Activated naive CD8-positive, alpha-beta T cell treated with anti-CD3 and anti-CD28 coated beads, Interleukin-2, amount 50 U/mL, for 24 hours (primary cell): ENCODE results near the gene MYBPC3.
A peak's percentile ranks its signal among the peaks of the same experiment; 100 is the strongest.

Experiments used
- ATAC-seq: fragments of 150-1000 bp; cut with Tn5 transposase; one replicate; pipeline ENCODE4 v1.10.0; 2021
- DNase-seq: peaks from one replicate; pipeline ENCODE4 v3.0.0; 2021
- H3K27ac Mint-ChIP-seq: one replicate; pipeline ENCODE4 v1.8.0; 2021; ENCODE audit warnings: mild to moderate bottlenecking, mixed read lengths
- H3K27me3 Mint-ChIP-seq: one replicate; pipeline ENCODE4 v1.8.0; 2021; ENCODE audit warnings: mixed read lengths
- H3K36me3 Mint-ChIP-seq: one replicate; pipeline ENCODE4 v1.8.0; 2021; ENCODE audit warnings: low read depth, mixed read lengths
- H3K4me1 Mint-ChIP-seq: one replicate; pipeline ENCODE4 v1.8.0; 2021; ENCODE audit warnings: mixed read lengths
- H3K4me3 Mint-ChIP-seq: one replicate; pipeline ENCODE4 v1.8.0; 2021; ENCODE audit warnings: mild to moderate bottlenecking, moderate library complexity, mixed read lengths
- H3K9me3 Mint-ChIP-seq: one replicate; pipeline ENCODE4 v1.8.0; 2021; ENCODE audit warnings: mixed read lengths

The MYBPC3 gene

DNA sequence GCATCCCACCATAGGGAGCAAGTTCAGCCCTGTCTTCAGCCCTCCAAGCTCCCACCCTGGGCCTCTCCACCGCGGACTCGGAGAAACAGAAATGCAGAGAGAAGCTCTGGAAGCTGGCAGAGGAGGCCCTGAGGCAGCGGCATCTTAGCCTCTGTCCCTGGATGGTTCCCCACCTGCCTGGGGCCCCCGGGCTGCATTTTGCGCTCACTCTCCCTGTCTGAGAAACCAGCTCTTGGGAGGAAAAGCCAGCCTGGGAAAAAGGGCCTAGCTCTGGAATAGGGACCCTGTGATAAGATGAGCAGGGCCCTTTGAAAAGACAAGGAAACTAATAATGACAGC is 37.9 kb upstream of the MYBPC3 start:
- no peaks in the 10 kb centered on the region for H3K27me3 Mint-ChIP-seq
- no peak overlapping the region for H3K27ac Mint-ChIP-seq
- no peaks in the 10 kb centered on the region for H3K9me3 Mint-ChIP-seq
- no peaks in the 10 kb centered on the region for H3K36me3 Mint-ChIP-seq
- no peak for DNase-seq
- no peak overlapping the region for H3K4me3 Mint-ChIP-seq
- peaks cover 46% of the 10 kb centered on the region for H3K4me1 Mint-ChIP-seq
- no peak for ATAC-seq

DNA sequence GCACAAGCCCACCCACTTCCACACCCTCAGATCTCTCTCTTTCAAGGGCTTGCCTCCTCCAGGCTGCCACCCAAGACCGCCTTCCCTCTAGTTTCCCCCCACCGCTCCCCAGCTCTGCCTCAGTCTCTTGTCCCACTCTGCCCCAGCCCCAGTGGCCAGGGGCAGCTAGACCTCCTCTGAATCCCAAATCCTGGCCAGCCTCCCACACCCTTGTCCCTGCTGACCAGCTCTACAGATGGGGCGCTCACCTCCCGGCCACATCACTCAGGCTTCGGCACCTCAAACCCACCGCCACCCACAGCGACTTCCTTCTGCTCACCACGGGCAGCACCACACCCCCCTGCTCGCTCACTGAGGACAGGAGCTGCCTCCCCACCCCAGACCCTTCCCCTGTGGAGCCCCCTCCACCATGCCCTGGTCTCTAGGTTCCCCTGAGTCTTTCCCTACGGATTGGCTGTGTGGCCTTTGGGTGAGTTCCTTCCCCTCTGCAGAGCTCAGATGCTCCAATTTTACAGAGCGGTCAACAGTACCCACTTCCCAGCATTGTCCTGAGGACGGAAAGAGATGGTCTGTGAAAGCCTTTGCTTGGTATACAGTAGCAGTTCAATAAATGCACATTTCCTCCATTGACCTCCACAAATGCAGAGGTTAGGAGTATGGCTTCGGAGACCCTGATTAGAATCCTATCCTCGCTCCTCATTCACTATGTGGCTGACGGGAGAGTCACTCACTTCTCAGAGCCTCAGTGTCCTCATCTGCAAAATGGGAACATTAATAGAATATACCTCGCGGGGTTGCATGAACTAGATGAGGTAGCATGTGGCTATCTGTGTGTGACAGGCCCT is 37.3 kb upstream of the MYBPC3 start:
- DNase-seq (no peak), ATAC-seq (no peak)
- H3K4me1 Mint-ChIP-seq, result peaks cover 43% of the 10 kb centered on the region
- peak overlapping the region; percentile 31 for H3K27ac Mint-ChIP-seq
- no peak overlapping the region for H3K4me3 Mint-ChIP-seq
- no peaks in the 10 kb centered on the region for H3K9me3 Mint-ChIP-seq
- no peaks in the 10 kb centered on the region for H3K36me3 Mint-ChIP-seq
- no peaks in the 10 kb centered on the region for H3K27me3 Mint-ChIP-seq

DNA sequence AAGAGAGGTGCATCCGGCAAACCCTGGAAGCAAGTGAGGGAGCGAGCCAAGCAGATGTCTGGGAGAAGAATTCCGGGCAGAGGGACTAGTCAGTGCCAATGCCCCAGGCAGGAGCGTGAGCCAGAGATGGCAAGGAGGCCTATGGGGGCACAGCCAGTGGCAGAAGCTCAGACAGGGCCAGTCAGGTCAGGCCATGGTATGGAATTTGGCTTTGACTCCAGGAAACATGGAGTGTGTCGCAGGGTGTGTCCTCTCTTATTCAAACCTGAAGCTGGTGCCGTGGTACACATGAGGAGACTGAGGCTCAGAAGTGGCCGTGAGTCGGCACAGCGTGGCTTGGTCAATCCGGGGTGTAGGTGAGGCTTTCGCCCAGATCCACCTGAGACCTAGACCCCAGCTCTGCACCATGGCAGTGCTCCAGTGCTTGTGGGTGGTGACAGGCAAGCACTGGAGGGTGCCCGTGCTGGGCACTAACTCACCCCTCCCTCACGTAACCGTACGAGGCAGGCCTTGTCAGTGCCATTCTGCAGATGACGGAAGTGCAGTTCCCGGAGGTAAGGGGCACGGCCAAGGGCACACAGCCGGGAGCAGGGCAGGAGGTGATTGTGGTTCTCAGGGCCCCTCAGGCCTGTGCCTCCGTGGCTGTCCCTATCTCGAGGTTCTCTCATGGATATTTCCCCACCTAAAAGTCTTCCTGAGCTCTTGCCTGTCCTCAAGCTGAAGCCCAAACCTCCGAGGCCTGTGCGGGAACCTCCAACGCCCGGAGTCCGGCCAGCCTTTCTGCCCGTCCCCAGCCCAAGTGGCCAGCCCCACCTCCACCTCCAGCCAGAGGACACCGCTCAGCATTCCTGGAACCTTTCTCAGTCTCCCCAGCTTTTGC is 36.4 kb upstream of the MYBPC3 start:
- no peak for ATAC-seq
- H3K4me3 Mint-ChIP-seq, result no peak overlapping the region

DNA sequence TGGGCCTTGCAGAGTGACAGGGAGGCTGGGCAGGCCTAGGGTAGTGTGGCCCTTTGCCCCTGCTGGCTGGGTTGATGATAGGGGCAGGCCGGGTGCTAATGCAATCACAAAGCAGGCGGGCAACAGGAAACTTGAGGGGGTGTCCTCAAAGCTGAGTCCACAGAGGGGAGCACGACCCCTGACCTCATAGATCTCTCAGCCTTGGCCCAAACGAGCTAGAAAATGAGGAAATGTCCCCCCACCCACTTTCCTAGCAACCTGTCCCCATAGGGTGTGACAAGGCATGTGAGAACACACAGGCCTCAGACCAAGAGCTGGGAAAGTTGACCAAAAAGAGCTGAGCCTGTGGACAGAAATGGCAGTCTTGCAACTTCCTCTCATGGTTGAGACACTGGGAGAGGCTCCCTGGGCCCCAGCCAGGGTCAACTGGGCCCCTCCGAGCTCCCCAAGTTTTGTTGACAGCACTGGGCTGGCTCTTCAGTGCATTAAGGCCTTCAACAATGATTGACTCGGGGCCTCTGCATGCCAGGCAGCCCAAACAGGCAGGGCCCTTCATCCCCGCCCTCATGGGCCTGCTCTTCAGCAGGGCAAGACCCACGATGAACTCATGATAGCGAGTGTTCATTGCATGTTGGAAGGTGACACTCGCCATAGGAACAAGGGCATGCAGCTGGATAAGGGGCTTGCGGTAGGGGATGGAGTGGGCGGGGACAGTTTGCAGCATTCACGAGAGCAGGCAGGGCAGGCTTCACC is 35.6 kb upstream of the MYBPC3 start:
- no peaks in the 10 kb centered on the region for H3K36me3 Mint-ChIP-seq
- no peak for DNase-seq
- peaks cover 31% of the 10 kb centered on the region for H3K4me1 Mint-ChIP-seq
- peak overlapping the region; percentile 31 for H3K27ac Mint-ChIP-seq
- ATAC-seq, result peak; percentile 58
- no peaks in the 10 kb centered on the region for H3K27me3 Mint-ChIP-seq
- no peaks in the 10 kb centered on the region for H3K9me3 Mint-ChIP-seq
- H3K4me3 Mint-ChIP-seq, result no peak overlapping the region

More for the DNA sequence above, 36.4 kb upstream of the MYBPC3 start:
- no peak for DNase-seq
- Mint-ChIP-seq H3K36me3 (no peaks in the 10 kb centered on the region), H3K9me3 (no peaks in the 10 kb centered on the region), H3K27ac (peak overlapping the region; percentile 31), H3K4me1 (peaks cover 37% of the 10 kb centered on the region), H3K27me3 (no peaks in the 10 kb centered on the region)

DNA sequence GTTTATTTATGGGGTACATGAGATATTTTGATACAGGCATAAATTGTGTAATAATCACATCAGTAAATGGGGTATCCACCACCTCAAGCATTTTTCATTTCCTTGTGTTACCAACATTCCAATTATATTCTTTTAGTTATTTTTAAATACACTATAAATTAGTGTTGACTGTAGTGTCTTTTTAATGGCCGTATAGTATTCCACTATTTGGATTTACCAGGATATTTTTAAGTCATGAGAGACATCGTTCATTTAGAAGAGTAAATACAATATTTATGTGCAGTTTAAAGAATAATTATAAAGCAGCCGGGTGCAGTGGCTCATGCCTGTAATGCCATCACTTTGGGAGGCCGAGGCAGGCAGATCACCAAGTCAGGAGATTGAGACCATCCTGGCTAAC is 32.0 kb upstream of the MYBPC3 start:
- Mint-ChIP-seq H3K27ac (no peak overlapping the region), H3K4me3 (no peak overlapping the region), H3K4me1 (peaks cover 17% of the 10 kb centered on the region), H3K9me3 (no peaks in the 10 kb centered on the region), H3K36me3 (no peaks in the 10 kb centered on the region), H3K27me3 (no peaks in the 10 kb centered on the region)
- ATAC-seq (no peak), DNase-seq (no peak)

DNA sequence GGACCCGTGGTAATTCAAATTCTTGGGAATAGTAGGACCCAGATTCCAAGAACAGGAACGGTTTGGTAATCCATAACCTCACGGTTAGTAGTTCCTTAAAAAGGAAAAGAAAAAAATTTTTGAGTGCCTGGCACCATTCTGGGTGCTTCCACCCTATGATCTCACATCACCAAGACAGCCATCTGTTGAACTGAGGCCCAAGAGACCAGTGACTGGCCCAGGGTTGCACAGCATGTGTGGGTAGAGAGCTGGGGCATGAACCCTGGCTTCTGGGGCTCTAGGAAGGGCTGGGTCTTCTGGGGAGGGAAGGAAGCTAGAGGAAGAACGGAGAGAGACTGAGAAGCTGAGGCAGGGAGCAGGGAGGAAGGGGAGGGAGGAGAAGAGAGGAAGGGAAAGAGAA is 30.6 kb upstream of the MYBPC3 start:
- H3K4me1 Mint-ChIP-seq, result peaks cover 4% of the 10 kb centered on the region
- H3K4me3 Mint-ChIP-seq, result no peak overlapping the region
- no peak overlapping the region for H3K27ac Mint-ChIP-seq
- H3K36me3 Mint-ChIP-seq, result no peaks in the 10 kb centered on the region
- H3K9me3 Mint-ChIP-seq, result no peaks in the 10 kb centered on the region
- no peaks in the 10 kb centered on the region for H3K27me3 Mint-ChIP-seq
- DNase-seq, result no peak
- ATAC-seq, result no peak

DNA sequence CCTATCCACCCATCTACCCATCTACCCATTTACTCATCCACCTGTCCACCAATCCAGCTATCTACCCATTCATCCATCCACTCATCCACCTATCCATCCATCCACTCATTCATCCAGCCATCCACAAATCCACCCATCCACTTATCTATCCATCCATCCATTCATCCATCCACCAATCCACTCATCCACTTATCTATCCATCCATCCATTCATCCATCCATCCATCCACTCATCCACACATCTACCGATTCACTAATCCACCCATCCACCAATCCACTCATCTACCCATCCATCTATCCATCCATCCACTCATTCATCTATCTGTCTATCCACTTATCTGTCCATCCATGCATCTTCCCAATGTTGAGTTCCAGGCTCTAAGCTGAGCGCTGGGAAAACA is 27.6 kb upstream of the MYBPC3 start:
- H3K9me3 Mint-ChIP-seq, result no peaks in the 10 kb centered on the region
- no peak for DNase-seq
- H3K27me3 Mint-ChIP-seq, result no peaks in the 10 kb centered on the region
- H3K27ac Mint-ChIP-seq, result no peak overlapping the region
- H3K4me3 Mint-ChIP-seq, result no peak overlapping the region
- no peaks in the 10 kb centered on the region for H3K36me3 Mint-ChIP-seq
- no peak for ATAC-seq
- peaks cover 4% of the 10 kb centered on the region for H3K4me1 Mint-ChIP-seq

DNA sequence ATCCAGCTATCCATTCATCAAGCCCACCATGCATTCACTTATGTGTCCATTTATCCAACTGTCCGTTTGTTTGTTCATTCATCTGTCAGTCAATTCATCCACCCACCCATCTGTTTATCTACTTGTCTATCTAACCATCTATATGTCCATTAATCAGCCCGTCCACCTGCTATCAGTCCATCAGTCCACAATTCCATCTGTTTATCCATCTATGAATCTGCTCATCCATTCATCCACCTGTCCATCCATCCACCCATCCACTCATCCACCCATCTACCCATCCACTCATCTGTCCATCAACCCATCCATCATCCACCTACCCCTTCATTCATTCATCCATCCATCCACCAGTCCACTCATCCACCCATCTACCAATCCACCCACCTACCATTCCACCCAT is 26.8 kb upstream of the MYBPC3 start:
- ATAC-seq, result no peak
- Mint-ChIP-seq H3K27me3 (no peaks in the 10 kb centered on the region), H3K9me3 (no peaks in the 10 kb centered on the region), H3K4me1 (peaks cover 11% of the 10 kb centered on the region), H3K27ac (no peak overlapping the region), H3K4me3 (no peak overlapping the region), H3K36me3 (no peaks in the 10 kb centered on the region)
- no peak for DNase-seq

DNA sequence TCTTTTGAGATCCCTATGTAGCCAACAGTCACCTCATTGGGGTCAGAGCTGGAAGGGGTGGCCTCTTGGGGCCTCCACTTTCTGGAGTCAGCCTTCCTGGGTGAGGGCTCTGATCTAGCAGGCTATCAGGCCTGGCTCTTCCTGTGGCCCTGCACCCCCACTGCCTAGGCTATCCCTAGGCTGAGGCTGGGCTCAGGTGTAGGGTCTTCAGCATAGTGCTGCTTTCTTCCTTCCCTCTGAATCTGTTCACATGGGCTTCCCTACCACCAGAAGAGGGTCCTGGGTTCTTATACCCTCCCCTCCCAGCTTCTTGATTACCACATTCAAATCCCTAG is 26.3 kb upstream of the MYBPC3 start:
- Mint-ChIP-seq H3K27ac (peak overlapping the region; percentile 74), H3K4me3 (peak overlapping the region; percentile 69), H3K36me3 (no peaks in the 10 kb centered on the region), H3K9me3 (no peaks in the 10 kb centered on the region), H3K4me1 (peaks cover 16% of the 10 kb centered on the region), H3K27me3 (no peaks in the 10 kb centered on the region)
- no peak for ATAC-seq
- no peak for DNase-seq

DNA sequence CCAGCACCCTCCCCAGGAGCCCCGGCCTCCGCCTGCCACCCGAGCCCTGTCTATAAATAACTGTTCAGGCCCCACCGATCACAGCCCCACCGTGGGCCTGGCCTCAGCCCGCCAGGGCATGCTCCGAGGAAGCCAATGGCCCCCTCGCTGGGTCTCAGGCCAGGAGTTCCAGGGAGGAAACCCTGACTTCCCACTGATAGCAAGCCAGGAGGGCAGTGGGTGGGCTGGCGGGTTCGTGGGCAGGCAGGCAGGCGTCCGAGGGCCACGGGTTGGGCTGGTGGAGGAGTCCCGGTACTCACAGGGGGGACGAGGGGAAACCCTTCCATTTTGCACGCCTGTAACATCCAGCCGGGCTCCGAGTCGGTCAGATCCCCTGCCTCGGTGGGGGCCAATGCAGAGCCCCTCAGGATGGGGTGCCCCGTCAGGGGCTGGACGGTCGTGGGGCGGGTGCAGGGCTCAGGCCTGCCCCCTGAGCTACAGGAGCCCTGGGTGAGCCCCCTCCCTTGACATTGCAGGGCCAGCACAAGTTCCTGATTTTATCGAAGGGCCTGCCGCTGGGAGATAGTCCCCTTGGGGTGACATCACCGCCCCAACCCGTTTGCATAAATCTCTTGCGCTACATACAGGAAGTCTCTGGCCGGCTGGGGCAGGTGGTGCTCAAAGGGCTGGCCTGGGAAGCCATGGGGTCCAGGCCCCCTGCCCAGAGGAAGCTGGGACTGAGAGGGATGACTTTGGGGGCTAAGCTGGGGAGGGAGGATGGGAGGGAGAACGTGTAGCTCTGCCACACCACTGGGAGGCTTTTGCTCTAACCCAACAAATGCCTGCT is 25.7 kb upstream of the MYBPC3 start, which contains the start of gene SPI1:
SPI1 (minus strand) TSS at position 538 of the 826 bp plus-strand sequence; CDS start at position 344, 194 bp downstream.
- H3K27me3 Mint-ChIP-seq, result no peaks in the 10 kb centered on the region
- no peak for ATAC-seq
- H3K27ac Mint-ChIP-seq, result peak within 1 kb of the TSS; percentile 74
- DNase-seq, result no peak
- peaks cover 18% of the 10 kb centered on the region for H3K4me1 Mint-ChIP-seq
- no peaks in the 10 kb centered on the region for H3K36me3 Mint-ChIP-seq
- peak within 1 kb of the TSS; percentile 69 for H3K4me3 Mint-ChIP-seq
- no peaks in the 10 kb centered on the region for H3K9me3 Mint-ChIP-seq

DNA sequence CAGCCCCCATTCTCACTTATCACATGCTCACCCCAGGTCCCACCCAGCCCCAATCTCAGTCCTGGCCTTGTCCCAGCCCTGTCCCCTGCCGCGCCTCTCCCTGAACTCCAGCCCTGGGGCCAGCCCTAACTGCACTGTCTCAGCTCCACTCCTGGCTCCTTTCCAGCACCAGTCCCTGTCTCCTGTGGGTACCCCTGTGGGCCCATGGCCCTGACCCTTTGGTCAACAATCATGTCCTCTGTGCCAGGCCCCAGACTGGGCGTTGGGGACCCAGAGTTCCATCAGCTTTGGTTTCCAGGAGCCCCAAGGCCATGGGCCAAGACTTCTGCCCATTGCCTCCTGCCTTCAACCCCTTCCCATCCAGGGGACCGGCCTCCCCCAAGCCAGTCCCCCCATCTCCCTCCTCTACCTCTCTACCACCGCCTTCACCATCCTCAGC is 25.1 kb upstream of the MYBPC3 start:
- peaks cover 18% of the 10 kb centered on the region for H3K4me1 Mint-ChIP-seq
- H3K27ac Mint-ChIP-seq, result no peak overlapping the region
- H3K4me3 Mint-ChIP-seq, result peak overlapping the region; percentile 69
- H3K9me3 Mint-ChIP-seq, result no peaks in the 10 kb centered on the region
- DNase-seq (no peak), ATAC-seq (no peak)
- H3K36me3 Mint-ChIP-seq, result no peaks in the 10 kb centered on the region
- no peaks in the 10 kb centered on the region for H3K27me3 Mint-ChIP-seq

DNA sequence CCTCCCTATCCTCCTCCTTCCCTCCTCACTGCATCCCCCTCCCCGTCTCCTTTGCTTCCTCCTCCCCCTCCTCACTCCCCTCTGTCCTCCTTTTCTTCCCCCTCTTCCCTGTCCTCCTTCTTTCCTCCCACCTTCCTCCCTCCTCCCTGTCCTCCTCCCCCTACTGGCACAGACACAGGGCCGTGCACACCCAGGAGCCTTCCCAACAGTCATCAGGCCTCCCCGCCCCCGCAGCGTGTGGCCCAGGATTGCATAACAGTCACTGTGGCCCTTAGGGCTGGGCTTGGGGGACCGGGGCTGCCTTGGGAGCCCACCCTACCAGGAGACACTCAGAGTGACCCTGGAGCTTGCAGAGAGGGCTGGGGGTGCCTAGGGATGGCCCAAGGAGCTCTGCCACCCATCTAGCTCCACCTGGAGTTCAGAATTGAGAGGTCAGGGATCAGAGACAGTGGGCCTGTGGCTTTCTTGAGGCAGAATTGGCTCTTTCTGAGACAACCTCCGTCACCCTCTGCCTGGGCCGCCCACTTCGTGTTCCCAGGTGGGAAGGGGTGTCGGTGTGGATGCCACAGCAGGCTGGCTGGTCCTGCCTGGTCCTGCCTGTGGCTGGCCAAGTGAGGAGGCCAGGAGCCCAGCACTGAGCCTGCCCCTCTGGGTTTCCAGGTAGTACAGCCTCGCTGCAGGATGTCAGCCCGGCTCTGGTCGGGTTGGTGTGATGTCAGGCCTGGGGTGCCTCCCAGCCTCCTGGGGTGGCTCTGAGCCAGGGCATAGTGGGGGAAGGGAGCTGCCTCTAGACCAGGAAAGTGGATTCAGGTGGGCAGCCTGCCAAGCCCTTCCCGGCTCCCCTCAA is 24.2 kb upstream of the MYBPC3 start:
- peaks cover 18% of the 10 kb centered on the region for H3K4me1 Mint-ChIP-seq
- no peaks in the 10 kb centered on the region for H3K27me3 Mint-ChIP-seq
- no peaks in the 10 kb centered on the region for H3K36me3 Mint-ChIP-seq
- peak overlapping the region; percentile 69 for H3K4me3 Mint-ChIP-seq
- no peaks in the 10 kb centered on the region for H3K9me3 Mint-ChIP-seq
- H3K27ac Mint-ChIP-seq, result no peak overlapping the region
- DNase-seq (no peak), ATAC-seq (no peak)

DNA sequence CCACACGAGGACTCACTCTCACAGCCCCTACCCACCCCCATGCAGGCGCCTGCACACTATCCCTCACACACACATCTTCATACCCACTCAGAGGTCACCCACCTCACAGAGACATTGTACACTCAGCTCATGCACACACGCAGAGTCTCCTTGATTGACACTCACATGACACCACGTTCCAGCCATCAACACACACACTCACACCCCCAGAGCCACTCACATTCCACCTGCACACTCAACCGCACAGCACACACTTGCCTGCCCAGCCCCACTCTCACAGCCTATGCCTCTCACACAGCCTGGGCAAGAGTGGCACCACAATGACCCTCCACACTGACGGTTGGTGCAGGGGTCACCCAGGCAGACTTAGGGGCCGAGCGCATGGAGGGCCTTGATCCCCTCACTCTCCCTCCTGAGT is 23.6 kb upstream of the MYBPC3 start:
- no peak overlapping the region for H3K27ac Mint-ChIP-seq
- no peaks in the 10 kb centered on the region for H3K27me3 Mint-ChIP-seq
- peaks cover 18% of the 10 kb centered on the region for H3K4me1 Mint-ChIP-seq
- no peak overlapping the region for H3K4me3 Mint-ChIP-seq
- ATAC-seq, result no peak
- no peaks in the 10 kb centered on the region for H3K36me3 Mint-ChIP-seq
- no peaks in the 10 kb centered on the region for H3K9me3 Mint-ChIP-seq
- no peak for DNase-seq
